8988T (cell line): ENCODE results near the gene TAB3.

Experiments used
- DNase-seq: peaks from one replicate; pipeline ENCODE4 v3.0.0; 2011

The TAB3 gene, protein sequence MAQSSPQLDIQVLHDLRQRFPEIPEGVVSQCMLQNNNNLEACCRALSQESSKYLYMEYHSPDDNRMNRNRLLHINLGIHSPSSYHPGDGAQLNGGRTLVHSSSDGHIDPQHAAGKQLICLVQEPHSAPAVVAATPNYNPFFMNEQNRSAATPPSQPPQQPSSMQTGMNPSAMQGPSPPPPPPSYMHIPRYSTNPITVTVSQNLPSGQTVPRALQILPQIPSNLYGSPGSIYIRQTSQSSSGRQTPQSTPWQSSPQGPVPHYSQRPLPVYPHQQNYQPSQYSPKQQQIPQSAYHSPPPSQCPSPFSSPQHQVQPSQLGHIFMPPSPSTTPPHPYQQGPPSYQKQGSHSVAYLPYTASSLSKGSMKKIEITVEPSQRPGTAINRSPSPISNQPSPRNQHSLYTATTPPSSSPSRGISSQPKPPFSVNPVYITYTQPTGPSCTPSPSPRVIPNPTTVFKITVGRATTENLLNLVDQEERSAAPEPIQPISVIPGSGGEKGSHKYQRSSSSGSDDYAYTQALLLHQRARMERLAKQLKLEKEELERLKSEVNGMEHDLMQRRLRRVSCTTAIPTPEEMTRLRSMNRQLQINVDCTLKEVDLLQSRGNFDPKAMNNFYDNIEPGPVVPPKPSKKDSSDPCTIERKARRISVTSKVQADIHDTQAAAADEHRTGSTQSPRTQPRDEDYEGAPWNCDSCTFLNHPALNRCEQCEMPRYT

DNA sequence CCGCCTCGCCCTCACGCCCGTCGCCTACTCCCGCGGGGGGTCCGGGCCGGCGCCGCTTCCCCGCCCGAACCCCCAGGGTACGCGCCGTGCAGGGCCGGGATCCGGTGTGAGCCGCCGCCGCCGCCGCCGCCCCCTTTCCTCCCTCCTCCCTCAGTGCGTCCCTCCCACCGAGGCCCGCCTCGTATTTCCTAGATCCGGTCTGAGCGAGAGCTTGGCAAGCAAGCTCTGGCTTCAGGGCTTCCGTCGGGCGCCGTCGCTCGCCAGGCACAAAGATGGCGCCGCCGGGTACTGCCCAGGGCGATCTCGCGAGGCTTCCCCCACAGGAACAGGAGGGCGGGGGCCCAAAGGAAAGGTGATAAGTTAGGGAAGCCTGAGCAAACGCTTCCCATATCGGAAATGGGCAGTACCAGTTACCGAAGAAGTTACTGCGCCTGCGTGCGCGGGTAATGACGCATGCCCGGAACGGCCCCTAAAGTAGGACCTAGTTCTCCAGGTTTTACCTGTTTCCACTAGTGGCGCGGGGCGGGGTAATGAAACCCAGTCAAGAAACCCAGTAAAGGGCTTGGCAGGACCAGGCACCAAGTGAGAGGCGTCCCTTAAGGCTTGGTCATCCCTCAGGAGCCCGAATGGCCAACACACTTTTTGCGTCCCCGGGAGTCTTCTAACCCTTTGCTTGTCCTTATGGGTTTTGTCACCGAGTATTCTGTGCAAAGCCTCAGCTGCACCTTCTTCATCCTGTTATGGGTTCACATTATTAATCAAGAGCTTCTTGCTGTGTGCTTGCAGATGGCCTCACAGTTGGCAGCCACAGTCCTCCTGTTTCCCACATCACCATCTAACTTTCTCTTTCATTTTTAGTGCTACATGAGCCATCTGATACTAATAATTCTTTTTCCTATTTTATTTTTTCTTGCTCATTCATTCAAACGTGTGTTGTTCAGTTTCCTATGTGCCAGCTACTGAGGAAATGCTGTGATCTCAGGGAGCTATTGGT lies at the start of gene TAB3:
TSS of gene TAB3 (minus strand) at position 108 of the 994 bp plus-strand sequence. CDS start 29,666 bp downstream, outside the sequence.
- DNase-seq: peak; percentile 74

DNA sequence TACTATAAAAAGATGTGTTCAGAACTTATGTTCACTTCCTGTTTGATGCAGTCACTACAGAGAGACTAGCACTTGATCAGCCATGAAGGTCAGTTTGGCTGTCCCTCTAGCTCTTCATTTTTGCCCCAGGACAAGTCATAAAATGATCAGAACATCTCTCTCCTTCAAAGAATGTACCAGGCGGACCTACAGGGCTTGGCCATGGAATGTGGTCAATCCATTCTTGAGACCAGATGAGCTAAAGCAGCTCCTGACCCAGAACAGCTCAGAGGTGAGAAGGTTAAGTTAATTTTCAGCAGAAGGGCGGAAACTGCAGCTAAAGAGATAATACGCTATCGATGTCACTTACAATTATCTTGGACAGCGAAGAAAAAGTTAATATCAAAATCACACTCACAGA lies 49.2 kb upstream of the TAB3 start:
- no peak for DNase-seq

DNA sequence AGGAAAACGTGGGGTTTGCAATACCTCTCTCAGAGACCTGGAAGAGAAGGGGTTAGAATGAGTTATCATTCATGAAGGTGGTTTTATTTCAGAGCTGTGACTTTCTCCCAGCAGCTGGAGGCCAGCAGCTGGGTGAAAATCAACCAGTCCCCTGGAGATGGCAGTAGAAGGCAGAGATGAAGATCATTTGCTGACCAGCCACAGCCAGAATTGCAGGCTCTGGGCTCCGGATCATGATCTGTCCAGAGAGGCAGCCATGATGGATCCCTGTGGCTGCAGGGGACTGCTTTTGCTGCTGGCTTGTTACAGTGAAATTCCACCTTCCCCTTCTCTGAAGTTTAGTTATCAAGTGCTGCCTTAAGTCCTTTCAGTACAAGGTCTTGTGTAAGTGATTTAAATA lies 46.9 kb upstream of the TAB3 start:
- DNase-seq: no peak

DNA sequence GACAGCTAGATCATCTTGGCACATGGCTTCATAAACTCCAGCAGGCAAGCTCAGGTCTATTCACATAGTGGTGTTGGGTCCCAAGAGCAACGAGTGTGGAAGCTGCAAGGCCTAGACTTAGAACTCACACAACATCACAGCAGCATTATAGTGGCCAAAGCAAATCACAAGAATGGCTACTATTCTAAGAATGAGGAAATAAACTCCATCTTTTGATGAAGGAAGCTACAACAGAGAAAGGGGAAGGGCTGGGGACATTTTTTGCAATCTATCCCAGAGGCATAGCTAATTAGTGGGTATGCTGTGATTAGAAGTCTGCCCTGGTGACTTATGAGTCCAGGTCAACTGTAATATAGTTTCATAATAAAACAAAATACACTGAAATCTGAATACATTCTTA lies 42.9 kb upstream of the TAB3 start:
- DNase-seq: no peak

DNA sequence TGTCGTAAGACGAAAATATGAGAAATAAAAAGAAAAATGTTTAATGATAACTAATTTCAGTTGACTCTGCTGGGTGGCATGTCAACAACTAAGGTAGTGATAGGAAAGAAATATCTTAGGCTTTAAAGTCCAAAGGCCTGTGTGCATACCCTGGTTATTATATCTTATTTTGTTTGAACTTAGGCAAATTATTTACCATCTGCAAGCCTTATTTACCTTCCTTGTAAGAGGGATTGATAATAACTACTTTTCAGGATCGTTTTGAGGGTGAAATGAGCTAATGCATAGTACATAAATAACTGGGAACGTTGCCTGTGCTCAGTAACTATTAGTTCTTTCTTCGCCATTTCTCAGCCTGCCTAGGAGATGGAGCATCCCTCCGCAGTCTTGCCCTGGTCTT lies 41.6 kb upstream of the TAB3 start:
- DNase-seq: no peak

DNA sequence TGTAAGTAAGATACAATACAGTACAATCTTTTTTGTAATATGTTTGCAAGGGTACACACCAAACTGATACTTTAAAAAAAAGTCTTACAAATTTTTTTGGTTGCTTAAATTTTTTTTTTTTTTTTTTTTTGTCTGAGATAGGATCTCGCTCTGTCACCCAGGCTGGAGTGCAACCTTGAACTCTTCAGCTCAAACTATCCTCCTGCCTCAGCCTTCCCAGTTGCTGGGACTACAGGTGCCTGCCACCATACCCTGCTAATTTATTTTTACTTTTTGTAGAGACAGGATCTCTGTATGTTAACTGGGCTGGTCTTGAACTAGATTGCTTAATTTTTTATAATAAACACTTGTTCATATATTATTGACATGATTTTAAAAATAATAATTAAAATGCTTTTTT lies 41.1 kb upstream of the TAB3 start:
- DNase-seq: no peak

DNA sequence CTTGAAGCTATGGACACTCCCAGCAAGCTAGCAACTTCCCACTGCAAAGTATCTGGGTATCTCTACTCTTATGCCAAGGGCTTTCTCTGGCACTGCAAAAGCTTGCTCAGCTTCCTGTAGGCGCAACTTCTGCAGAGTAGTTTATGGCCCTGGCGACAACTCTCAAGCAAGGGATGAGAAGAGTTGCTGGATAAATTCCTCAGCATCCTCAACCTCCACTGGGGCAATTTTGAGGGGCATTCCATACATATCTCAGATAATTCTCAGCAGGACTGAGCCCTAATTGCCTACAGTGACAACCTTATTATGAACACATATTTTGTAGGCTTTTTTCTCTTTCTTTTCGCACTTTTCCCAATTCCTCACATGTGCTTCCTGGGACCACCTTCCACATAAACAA lies 31.2 kb upstream of the TAB3 start:
- DNase-seq: no peak

DNA sequence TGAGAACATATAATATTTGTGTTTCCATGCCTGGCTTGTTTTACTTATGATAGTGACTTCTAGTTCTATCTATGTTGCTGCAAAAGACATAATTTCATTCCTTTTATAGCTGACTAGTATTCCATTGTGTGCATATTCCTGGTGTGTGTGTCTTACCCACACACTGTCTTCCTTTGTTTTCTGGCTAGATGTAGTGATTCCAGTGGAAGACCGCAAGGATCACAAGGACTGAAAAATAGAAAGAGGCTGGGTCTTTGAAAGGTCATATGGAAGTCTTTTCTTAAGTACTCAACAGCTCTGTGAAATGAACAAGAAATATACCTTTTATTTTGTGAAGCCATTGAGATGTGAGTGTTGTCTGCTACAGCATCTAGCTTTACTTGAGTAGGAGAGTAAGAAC lies 29.4 kb upstream of the TAB3 start:
- DNase-seq: no peak

DNA sequence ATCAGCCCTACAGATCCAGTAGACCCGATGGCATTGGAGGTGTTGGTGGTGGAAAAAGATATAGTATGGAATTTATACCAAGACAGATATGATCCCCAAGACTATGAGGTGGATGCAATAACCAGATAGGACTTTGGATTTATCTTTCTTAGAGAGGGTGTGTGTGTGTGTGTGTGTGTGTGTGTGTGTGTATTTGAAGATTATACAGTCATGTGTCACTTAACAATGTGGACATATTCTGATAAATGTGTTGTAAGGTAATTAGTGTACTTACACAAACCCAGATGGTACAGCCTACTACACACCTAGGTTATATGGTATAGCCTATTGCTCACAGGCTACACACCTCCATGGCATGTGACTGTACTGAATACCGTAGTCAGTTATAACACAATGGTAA lies 24.4 kb upstream of the TAB3 start:
- DNase-seq: no peak

DNA sequence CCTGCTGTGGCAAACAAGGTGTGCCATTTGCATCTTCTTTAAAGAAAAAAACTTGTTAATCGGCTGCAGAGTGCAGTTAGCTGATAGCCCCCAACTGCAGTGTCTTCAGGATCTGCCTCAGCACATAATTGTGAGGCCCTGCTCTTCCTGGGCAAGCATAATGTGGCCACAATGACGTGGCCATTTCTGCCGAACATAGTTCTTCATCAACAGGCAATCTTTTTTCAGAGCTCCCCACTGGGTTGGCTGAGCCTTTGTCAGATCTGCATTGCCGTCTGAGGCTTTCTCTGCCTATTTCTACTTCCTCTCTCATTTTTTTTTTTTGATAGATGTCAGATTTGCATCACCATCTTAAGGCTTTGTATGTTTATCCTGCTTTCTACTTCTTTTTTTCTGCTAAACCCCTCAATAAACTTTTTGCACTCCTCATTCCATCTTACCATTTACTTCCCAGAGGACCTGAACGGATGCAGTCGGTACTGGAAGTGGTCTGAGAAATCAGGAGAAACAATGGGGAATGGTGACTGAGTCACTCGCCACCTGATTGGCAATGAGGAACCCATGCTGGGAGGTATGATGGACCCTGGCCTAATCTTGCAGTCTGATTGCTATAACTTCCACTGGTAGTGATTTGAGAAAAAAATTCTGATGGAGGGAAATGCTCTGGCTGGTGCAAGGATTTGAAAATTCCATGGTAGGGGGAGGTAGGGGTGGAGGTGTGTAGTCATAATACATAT lies 21.2 kb upstream of the TAB3 start:
- no peak for DNase-seq

DNA sequence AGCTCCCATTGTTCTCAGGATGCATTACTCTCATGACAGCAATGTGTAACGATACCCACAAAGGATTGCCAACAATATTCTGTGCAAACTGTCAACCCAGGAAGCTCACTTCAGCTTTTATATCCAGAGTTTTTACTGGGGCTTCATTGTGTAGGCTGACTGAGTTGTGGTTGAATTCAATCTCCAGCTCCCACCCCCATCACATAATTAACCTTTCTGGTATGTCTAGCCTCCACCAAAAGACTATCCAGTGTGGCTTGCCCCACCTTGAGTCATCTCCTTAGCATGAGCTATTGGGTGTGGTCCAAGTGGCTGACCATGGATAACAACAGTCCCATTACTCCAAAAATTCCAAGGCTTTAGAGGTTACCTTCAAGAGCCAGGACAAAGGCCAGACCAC lies 17.7 kb upstream of the TAB3 start:
- DNase-seq: no peak

DNA sequence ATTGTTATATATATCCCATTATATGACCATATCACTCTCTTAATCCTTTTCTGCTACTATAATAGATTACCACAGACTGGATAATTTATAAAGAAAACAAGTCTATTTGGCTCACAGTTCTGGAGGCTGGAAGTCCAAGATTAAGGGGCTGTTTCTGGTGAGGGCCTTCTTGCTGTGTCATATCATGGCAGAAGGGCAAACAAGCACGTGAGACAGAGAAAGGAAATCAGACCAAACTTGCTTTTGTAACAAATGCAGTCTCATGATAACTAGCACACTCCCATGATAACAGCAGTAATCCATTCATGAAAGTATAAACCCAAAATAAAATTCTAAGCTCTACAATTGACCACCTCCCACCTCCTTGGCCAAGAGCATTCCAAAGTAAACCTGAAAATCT lies 16.3 kb upstream of the TAB3 start:
- DNase-seq: no peak

DNA sequence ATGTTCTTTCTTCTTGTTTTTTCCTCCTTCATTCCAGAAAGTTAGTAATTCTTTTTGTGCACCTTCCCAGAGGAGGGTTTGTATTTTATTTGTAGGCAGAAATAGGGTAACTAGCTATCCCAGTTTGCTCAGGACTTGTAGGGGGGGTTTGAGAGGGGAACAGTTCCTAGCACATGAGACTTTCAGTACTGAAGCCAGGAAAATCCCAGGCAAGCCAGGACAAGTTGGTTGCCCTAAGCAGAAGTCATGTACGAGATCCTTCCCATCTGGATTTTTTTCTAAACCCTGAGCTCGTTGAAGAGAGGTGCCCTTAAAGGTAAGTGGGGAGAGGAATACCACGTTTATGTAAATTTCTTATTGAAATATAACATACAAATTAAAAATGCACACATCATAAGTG lies 15.6 kb upstream of the TAB3 start:
- DNase-seq: no peak

DNA sequence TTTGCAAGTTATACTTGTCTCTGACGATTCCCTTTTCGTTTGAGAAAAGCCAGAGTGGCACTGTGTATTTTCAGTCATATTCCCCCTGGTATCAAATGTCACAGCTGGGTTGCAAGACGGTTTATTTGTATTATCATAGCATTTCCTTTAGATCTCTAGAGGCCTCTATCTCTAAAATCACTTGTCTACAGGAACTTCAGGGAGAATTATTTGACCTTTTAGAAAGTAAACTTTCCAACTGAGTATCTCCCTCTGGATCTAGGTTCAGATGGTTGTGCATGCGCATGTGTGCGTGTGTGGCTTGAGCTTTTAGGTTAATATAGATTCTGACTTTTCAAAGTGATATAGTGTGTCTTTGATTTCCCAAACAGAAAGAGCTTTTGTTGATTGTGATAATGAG lies 15.1 kb upstream of the TAB3 start:
- no peak for DNase-seq

DNA sequence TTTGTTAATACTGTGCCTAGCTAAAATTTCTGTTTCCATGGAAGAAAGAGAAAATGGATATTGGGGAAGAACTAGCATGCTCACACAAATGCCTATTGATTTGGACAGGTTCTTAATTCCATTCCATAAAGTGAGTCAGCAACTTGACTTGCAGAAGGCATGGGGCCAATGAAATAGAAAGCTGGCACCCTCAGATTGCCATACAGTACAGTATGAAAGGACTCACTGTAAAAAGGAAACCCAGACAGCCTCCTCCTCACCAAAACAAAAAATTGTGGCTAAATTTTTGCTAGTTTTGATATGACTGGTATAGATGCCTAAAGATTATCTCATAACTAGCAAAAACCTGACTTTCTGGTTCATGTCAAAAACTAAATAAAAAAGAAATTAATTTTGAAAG lies 11.2 kb upstream of the TAB3 start:
- no peak for DNase-seq

DNA sequence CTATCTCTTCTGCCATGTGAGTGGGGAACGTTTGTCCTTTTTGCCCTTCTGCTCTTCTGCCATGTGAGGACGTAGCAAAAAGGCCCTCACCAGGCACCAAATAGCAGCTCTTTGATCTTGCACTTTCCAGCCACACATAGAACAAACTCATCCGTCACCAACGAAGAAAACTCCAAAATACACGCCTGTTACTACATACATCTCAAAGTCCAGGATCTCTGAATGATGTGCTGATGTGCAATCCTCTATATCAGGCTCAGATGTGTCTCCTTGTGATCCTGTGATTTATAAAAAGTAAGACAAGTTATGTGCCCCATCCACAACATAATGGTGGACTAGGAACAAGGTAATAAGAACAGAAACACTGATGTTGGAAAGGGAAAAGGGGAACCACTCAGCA lies 9.8 kb upstream of the TAB3 start:
- DNase-seq: no peak

DNA sequence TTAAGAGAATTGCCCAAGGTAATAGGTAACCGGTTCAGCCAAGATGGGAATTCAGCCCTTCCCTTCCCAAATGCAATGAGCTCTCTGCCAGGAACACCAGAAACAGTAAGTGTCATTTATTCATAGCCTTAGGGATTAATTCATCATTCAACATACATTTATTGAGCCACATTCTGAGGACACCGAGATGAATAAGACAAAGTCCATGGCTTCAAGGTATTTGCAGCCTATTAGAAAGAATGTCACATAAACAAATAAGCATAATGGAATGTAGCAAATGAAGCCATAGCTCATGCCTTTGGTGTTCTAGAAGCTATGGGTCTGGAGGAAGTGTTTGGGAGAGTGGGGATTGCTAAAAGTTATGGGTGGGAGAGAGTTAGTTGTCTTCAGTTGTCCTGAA lies 6.3 kb upstream of the TAB3 start:
- DNase-seq: no peak

DNA sequence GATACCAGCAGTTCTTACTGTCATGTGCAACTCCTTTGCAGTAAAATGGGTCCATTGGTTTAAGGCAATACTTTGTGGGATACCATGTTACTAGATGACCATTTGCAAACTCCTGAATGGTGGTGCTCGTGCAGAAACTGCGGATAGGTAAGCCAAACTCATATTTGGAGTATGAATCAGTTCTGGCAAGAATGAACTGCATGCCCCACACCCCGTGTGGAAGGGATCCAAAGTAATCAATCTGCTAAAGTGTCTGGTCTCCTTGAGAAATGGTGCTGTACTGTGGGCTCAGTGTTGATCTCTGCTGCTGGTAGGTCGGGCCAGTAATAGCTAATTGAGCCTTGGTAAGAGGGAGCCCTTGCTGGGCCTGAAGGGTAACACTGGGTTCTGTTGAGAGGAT lies 4.2 kb upstream of the TAB3 start:
- DNase-seq: no peak

DNA sequence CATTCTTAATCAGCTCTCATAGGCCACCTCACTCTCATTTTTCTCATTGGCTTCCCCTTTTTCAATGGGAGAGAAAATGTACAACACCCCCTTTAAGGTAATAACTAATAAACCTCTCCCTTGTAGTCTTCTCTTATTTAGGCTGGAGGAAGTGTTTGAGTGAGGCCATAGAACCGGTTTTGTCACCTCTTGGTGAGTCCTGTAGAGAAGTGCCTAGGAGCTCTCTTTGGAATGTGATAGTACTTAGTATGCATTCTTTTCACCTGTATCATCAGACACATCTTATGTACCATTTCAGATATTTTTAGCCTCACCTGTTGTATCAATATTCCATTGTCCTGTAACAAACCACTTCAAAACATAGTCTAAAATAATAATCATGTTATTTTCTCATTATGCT lies 3.5 kb upstream of the TAB3 start:
- no peak for DNase-seq

DNA sequence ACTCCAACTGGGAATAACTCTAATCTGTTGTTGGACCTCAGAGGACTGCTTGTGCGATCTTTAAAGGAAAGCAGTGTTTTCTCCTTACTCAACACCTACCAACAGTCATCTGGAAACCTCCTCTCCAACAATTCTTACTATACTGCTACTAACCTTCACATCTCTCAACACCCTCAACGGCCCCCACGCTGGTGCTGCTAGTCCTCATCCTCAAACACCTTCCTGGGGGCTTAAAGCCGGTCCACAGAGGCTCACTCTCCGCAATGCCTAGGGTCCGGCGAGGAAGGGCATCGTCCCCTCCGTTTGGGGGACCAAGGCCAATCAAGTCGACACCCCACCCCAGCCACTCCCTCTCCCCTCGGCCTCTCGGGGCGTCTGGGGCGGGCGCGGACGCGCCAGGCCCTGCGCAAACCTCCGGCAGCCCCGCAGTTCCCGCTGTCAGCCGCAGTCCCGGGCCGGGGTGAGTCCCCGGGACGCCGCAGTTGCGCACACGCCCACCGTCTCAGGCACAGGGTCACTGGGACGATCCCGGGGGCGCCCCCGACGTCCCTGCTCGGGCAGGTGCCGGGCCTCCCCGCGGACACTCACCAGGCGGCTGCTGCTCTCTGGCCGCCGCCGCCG lies 418 bp downstream of the TAB3 start:
- peak; percentile 34 for DNase-seq

DNA sequence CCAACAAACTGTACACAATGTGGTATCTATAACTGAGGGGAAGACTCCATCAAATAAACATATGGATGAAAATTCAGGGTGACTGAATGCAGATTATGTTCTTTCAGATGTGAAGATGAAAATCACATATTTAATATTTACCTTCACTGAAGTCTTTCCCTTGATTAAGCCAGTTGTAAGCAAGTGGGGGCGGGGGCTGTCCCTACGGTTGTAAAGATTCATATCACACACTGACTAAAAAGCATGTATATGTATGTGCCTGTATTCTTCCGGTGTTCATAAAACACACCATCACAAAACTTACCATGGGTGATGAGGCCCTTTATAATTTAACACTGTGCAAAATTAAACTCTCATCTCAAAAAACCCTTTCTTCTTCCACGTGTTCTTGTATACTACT lies 1.3 kb downstream of the TAB3 start:
- no peak for DNase-seq

DNA sequence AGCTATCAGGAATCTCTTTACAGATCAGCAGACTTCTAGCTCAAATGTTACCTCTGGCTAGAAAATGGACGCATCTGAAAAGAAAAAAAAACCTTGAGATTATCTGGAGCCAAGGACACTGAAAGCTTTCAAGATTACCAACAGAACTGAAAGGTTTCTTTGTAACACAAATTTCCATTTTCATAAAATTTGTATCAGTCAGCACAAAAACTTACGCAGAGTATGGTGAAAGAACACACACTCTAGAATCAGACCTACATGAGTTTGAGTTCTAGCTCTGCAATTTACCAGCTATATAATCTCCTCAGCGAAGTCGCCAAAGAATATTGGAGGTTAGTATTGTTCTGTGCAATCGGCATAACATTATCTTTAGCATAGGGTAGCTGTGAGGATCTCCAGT lies 1.8 kb downstream of the TAB3 start:
- DNase-seq: no peak
